Loucy (cell line): ENCODE results near the gene UTP14A.
"Not testable (repeated sequence)": the region's sequence is repeated elsewhere in the genome, so short reads cannot be mapped to it uniquely, and the experiment has no call there.

Experiments
- CTCF ChIP-seq: fragments of 200-600 bp; sonication (generic); conservative IDR thresholded peaks from 2 replicates; pipeline ENCODE4 v1.5.1; 2014; ENCODE audit warnings: mild to moderate bottlenecking, antibody characterized with exemption, low read length
- EZH2phosphoT487 ChIP-seq: fragments of 200-600 bp; IDR thresholded peaks from 2 replicates; pipeline ENCODE4 v1.6.1; 2018; ENCODE audit warnings: antibody characterized with exemption, mild to moderate bottlenecking, moderate library complexity, borderline replicate concordance

DNA sequence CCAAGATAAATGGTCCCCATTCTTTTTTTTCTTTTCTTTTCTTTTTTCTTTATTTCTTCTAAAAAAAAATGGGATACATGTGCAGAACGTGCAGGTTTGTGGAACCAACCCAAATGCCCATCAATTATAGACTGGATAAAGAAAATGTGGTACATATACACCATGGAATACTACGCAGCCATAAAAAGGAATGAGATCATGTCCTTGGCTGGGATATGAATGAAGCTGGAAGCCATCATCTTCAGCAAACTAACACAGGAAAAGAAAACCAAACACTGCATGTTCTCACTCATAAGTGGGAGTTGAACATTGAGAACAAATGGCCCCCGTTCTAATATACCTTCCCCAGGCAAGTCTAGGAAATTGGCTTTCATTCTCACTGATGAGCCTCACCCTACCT is 39.6 kb upstream of the UTP14A start:
- not testable (repeated sequence) for TF ChIP-seq CTCF, EZH2phosphoT487
